Sigmoid colon (tissue), 4 donors: ENCODE data around the gene NR2F1.

Experiments used
- CTCF ChIP-seq, 4 experiments: fragments of 450-650 bp in 3 of 4; fragments of 200-600 bp in 1 of 4; IDR thresholded peaks; one replicate each; pipeline ENCODE4 v1.5.1; 2016 to 2019; ENCODE audit warnings: antibody characterized with exemption in 4 of 4, mild to moderate bottlenecking in 3 of 4, moderate library complexity in 2 of 4
- EP300 ChIP-seq, 4 donors: sonication (generic); formaldehyde crosslinking; IDR thresholded peaks; one replicate each; pipeline ENCODE4 v1.6.1; 2017; ENCODE audit warnings: antibody characterized with exemption in 4 of 4
- POLR2A ChIP-seq, 2 donors: fragments of 450-650 bp; IDR thresholded peaks; one replicate each; pipeline ENCODE4 v1.6.1; 2016; ENCODE audit warnings: antibody characterized with exemption in 2 of 2, mild to moderate bottlenecking in 2 of 2, moderate library complexity in 2 of 2
- POLR2AphosphoS5 ChIP-seq, 4 donors: sonication (generic); formaldehyde crosslinking; IDR thresholded peaks; one replicate each; pipeline ENCODE4 v1.6.1; 2017; ENCODE audit warnings: antibody characterized with exemption in 4 of 4

DNA sequence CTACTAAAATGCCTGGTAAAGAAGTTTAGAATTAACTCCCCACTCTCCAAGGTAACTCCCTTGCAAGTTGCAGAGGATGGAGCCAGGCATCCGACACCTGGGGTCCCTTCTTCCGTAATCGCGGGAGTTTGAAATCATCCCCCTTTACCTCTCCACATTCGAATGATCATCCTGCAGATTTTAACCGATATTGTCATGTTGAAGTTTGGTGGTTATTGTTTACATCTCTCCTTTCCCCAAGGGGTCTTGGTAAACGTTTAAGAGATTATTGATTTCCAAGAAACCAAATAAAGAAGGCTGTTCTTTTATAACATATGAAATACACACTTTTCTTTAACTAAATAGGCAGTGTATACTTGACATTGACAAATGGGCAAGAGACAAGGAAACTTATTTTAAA, 26.7 kb downstream of the NR2F1 start:
- TF ChIP-seq CTCF (IDR thresholded peaks at IDR 0.05) = no peak
- TF ChIP-seq POLR2A (IDR thresholded peaks at IDR 0.05) = no peak
- no peak for TF ChIP-seq EP300 (IDR thresholded peaks at IDR 0.05)
- TF ChIP-seq POLR2AphosphoS5 (IDR thresholded peaks at IDR 0.05) = no peak
